CD4-positive, CD25-positive, alpha-beta regulatory T cell (primary cell): ENCODE results near the gene PEX11G. TPM values are rescaled to one million over a fixed set of nuclear protein-coding genes. Genes with fewer than 3 reads are reported as not detected.

Experiments
- ATAC-seq, 2 donors: fragments of 150-1000 bp; cut with Tn5 transposase; one replicate each; pipeline ENCODE4 v1.10.0; 2021; ENCODE audit warnings: low read depth in 2 of 2, moderate number of reproducible peaks in 2 of 2, moderate library complexity in 1 of 2
- DNase-seq, 3 donors: peaks; one replicate each; pipeline versions ENCODE4 v3.0.0 to v3.0.0-alpha.2; 2012 to 2022; ENCODE audit warnings: mixed read lengths in 1 of 3
- H3K27ac ChIP-seq: one replicate; pipeline ENCODE4 v1.7.0; 2013; ENCODE audit warnings: mild to moderate bottlenecking, low read length; ENCODE audit not compliant: insufficient read depth, poor library complexity, severe bottlenecking
- H3K27me3 ChIP-seq: one replicate; pipeline ENCODE4 v1.7.0; 2013; ENCODE audit warnings: low read length; ENCODE audit not compliant: control insufficient read depth, insufficient read depth
- H3K36me3 ChIP-seq: one replicate; pipeline ENCODE4 v1.7.0; 2013; ENCODE audit warnings: mild to moderate bottlenecking, low read length, moderate library complexity; ENCODE audit not compliant: control insufficient read depth, insufficient read depth
- H3K4me1 ChIP-seq: 2 replicates; pipeline ENCODE4 v1.7.0; 2013; ENCODE audit warnings: mild to moderate bottlenecking, low read length; ENCODE audit not compliant: insufficient read depth, control insufficient read depth, poor library complexity, severe bottlenecking
- H3K4me3 ChIP-seq: one replicate; pipeline ENCODE4 v1.7.0; 2013; ENCODE audit warnings: low read depth, mild to moderate bottlenecking, low read length, moderate library complexity
- H3K9me3 ChIP-seq, 2 experiments: 1 replicate in 1 of 2; 2 replicates in 1 of 2; pipeline ENCODE4 v1.7.0; 2013; ENCODE audit warnings: low read length in 2 of 2, mild to moderate bottlenecking in 1 of 2, moderate library complexity in 1 of 2; ENCODE audit not compliant: control insufficient read depth in 2 of 2
- H3K27ac Mint-ChIP-seq, 3 donors: one replicate each; pipeline ENCODE4 v1.8.0; 2020 to 2022; ENCODE audit warnings: mild to moderate bottlenecking in 3 of 3, mixed read lengths in 3 of 3, moderate library complexity in 2 of 3
- H3K27me3 Mint-ChIP-seq: one replicate; pipeline ENCODE4 v1.8.0; 2022; ENCODE audit warnings: mild to moderate bottlenecking, mixed read lengths
- H3K36me3 Mint-ChIP-seq: one replicate; pipeline ENCODE4 v1.8.0; 2020; ENCODE audit warnings: mixed read lengths
- H3K4me1 Mint-ChIP-seq, 4 donors: one replicate each; pipeline ENCODE4 v1.8.0; 2020 to 2022; ENCODE audit warnings: mixed read lengths in 4 of 4, mild to moderate bottlenecking in 1 of 4
- H3K4me3 Mint-ChIP-seq, 4 donors: one replicate each; pipeline ENCODE4 v1.8.0; 2020 to 2022; ENCODE audit warnings: mild to moderate bottlenecking in 4 of 4, mixed read lengths in 4 of 4, moderate library complexity in 3 of 4
- H3K9me3 Mint-ChIP-seq, 7 donors: one replicate each; pipeline ENCODE4 v1.8.0; 2020 to 2022; ENCODE audit warnings: mixed read lengths in 7 of 7, mild to moderate bottlenecking in 3 of 7, moderate library complexity in 2 of 7
- polyA plus RNA-seq, 4 donors: library from polyadenylated mRNA; unstranded; fragments of 300-500 nt; fragmentation: Illumina TruSeq; gene quantifications; one replicate each; pipeline ENCODE4 v1.2.3, GENCODE V29; 2021
- total RNA-seq: library from RNA; stranded (reverse); gene quantifications from one replicate; pipeline ENCODE4 v1.2.3, GENCODE V29; 2022

PEX11G gene
- total and polyA plus RNA-seq, 5 donors from 2014 or later, result 0.23 to 1.5 (median 0.76) TPM; not detected in 1

DNA sequence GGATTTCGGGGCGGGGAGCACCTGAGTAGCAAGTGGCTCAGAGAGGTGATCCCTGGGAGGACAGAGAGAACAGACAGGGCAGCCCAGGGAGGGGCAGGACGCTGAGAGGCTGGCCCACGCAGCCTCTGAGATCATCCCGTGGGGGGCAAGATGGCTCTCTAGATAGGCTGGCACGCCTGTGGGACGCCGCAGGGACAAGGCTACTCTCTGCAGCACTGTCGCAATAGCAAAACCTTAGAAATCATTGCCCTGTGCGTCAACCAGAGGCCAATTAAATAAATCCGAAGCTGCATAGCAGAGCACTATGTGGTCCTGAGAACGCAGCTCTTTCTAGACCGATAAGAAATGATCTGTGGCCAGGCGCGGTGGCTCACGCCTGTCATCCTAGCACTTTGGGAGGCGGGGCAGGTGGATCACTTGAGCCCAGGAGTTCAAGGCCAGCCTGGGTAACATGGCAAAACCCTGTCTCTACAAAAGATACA is 5.1 kb downstream of the PEX11G start:
- Mint-ChIP-seq H3K4me1 (peaks cover 0 to 11% (median 8%) of the 10 kb centered on the region in 4 donors), H3K27me3 (peaks cover 5% of the 10 kb centered on the region), H3K4me3 (peak overlapping the region in 3 of 4 donors; percentile 33 to 85 (median 80)), H3K36me3 (no peaks in the 10 kb centered on the region), H3K9me3 (no peaks in the 10 kb centered on the region), H3K27ac (peak overlapping the region; percentile 51 to 83 (median 75))
- DNase-seq (no peak), ATAC-seq (no peak)
- Histone ChIP-seq H3K27me3 (no peaks in the 10 kb centered on the region), H3K36me3 (no peaks in the 10 kb centered on the region), H3K9me3 (no peaks in the 10 kb centered on the region), H3K4me1 (peaks cover 6% of the 10 kb centered on the region), H3K27ac (no peak overlapping the region), H3K4me3 (no peak overlapping the region)

DNA sequence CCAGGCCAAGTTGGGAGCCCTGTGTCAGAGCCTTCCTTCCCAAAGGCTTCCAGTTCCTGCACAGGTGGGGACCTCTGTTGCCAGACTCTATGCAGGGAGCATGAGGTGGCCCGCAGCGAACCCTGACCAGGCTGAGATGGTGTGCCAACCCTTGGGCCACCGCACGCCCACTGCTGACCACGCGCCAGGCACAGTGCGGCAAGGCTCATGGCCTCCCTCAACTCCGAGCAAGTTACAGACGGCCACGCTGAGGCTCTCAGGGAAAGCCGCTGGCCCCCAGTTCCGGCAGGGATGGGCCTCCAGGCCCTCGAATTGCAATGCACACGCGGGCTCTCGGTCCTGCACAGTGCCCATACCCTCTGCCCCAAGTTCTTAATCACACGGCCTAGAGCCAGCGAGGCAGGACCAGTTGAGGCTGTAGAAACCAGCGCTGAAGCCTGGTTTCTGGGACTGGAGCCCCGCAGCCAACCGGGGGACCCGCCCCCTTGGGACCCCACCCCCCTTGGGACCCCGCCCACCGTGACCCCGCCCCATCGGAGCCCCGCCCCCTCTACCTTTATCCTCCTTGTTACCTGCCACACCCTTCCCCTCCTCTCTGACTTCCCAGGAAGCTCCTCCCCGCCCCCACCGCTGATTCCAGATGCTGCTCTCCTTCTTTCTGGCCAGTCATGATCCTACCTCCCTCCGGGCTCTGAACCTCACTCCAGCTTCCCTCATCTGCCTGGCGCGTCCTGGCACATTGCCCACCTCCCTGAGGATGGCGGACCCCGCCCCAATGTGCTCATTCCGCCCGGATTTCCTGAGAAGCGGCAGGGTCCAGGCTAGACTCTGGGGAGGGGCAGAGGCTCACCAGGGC is 6.0 kb downstream of the PEX11G start:
- Mint-ChIP-seq H3K9me3 (no peaks in the 10 kb centered on the region), H3K36me3 (no peaks in the 10 kb centered on the region), H3K4me1 (peaks cover 0 to 11% (median 8%) of the 10 kb centered on the region in 4 donors), H3K27ac (peak overlapping the region; percentile 51 to 88 (median 75)), H3K27me3 (peaks cover 5% of the 10 kb centered on the region), H3K4me3 (peak overlapping the region in 3 of 4 donors; percentile 52 to 85 (median 80))
- Histone ChIP-seq H3K27me3 (no peaks in the 10 kb centered on the region), H3K9me3 (no peaks in the 10 kb centered on the region), H3K27ac (no peak overlapping the region), H3K36me3 (no peaks in the 10 kb centered on the region), H3K4me1 (peaks cover 6% of the 10 kb centered on the region), H3K4me3 (no peak overlapping the region)
- DNase-seq, result no peak
- no peak for ATAC-seq

DNA sequence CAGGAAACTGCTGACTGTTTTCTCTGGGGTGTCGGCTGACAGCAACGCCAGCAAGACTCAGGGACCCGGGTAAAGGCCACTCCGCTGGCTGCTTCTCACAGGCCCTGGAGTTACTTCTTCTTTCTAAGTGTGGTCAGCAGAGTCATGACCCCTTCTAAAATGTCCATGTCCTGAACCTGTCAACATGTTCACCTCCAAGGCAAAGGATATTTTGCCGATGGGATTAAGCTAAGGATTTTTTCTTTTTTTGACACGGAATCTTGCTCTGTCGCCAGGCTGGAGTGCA is 7.9 kb downstream of the PEX11G start:
- Histone ChIP-seq H3K4me3 (no peak overlapping the region), H3K27me3 (no peaks in the 10 kb centered on the region), H3K9me3 (no peaks in the 10 kb centered on the region), H3K36me3 (no peaks in the 10 kb centered on the region), H3K4me1 (peaks cover 6% of the 10 kb centered on the region), H3K27ac (no peak overlapping the region)
- Mint-ChIP-seq H3K9me3 (no peaks in the 10 kb centered on the region), H3K4me3 (peak overlapping the region in 3 of 4 donors; percentile 10 to 38 (median 11)), H3K4me1 (peaks cover 0 to 11% (median 8%) of the 10 kb centered on the region in 4 donors), H3K27ac (peak overlapping the region in 1 of 3 donors; percentile 75), H3K27me3 (peaks cover 5% of the 10 kb centered on the region), H3K36me3 (no peaks in the 10 kb centered on the region)
- ATAC-seq (no peak), DNase-seq (no peak)

- Mint-ChIP-seq H3K27me3 (peaks cover 5% of the 10 kb centered on the region), H3K27ac (peak overlapping the region in 2 of 3 donors; percentile 75 to 76), H3K4me1 (peaks cover 0 to 11% (median 8%) of the 10 kb centered on the region in 4 donors), H3K9me3 (no peaks in the 10 kb centered on the region), H3K36me3 (no peaks in the 10 kb centered on the region), H3K4me3 (peak overlapping the region in 3 of 4 donors; percentile 10 to 79 (median 11))
- DNase-seq (no peak), ATAC-seq (no peak)
- no peak overlapping the region for H3K27ac ChIP-seq
- no peaks in the 10 kb centered on the region for H3K9me3 ChIP-seq
- peaks cover 6% of the 10 kb centered on the region for H3K4me1 ChIP-seq
- H3K4me3 ChIP-seq, result no peak overlapping the region
- no peaks in the 10 kb centered on the region for H3K27me3 ChIP-seq
- no peaks in the 10 kb centered on the region for H3K36me3 ChIP-seq
These were observed 8.4 kb downstream of the PEX11G start for GRCh38 chr19:7480222-7480969.

DNA sequence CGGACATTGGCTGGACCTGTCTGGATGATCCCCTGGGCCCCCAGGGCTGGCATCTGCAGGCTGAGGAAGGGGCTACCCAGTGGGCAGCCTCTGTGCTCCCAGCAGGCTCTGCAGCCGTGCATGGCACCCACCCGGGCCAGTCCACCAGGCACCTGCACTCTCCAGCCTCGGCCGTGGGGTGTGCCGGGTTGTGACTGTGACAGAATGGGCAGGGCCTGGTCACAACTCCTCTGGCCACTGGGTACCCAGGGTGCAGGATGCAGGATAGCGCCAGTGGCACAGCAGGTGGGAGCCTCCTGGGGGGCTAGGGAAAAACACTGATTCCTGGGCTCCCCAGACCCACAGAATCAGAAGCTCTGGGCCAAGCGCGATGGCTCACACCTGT is 10.0 kb downstream of the PEX11G start:
- Histone ChIP-seq H3K4me3 (no peak overlapping the region), H3K4me1 (peaks cover 6% of the 10 kb centered on the region), H3K9me3 (no peaks in the 10 kb centered on the region), H3K36me3 (no peaks in the 10 kb centered on the region), H3K27ac (no peak overlapping the region), H3K27me3 (no peaks in the 10 kb centered on the region)
- H3K4me1 Mint-ChIP-seq, result peaks cover 0 to 11% (median 8%) of the 10 kb centered on the region in 4 donors
- no peaks in the 10 kb centered on the region for H3K9me3 Mint-ChIP-seq
- no peaks in the 10 kb centered on the region for H3K36me3 Mint-ChIP-seq
- H3K27me3 Mint-ChIP-seq, result no peaks in the 10 kb centered on the region
- H3K4me3 Mint-ChIP-seq, result peak overlapping the region in 1 of 4 donors; percentile 27
- no peak overlapping the region for H3K27ac Mint-ChIP-seq
- ATAC-seq (no peak), DNase-seq (no peak)

- peak in 1 of 2 donors; percentile 5 for ATAC-seq
- DNase-seq, result no peak
These were observed 10.5 kb downstream of the PEX11G start for GRCh38 chr19:7478173-7478842.

GRCh38 chr19:7477758-7478157 is 11.1 kb downstream of the PEX11G start:
- Histone ChIP-seq H3K36me3 (no peaks in the 10 kb centered on the region), H3K4me3 (no peak overlapping the region), H3K9me3 (no peaks in the 10 kb centered on the region), H3K4me1 (no peaks in the 10 kb centered on the region), H3K27me3 (no peaks in the 10 kb centered on the region), H3K27ac (no peak overlapping the region)
- H3K9me3 Mint-ChIP-seq, result no peaks in the 10 kb centered on the region
- no peak for ATAC-seq
- peaks cover 0 to 4% (median 0%) of the 10 kb centered on the region in 4 donors for H3K4me1 Mint-ChIP-seq
- no peak for DNase-seq
- H3K27me3 Mint-ChIP-seq, result no peaks in the 10 kb centered on the region
- H3K27ac Mint-ChIP-seq, result no peak overlapping the region
- no peaks in the 10 kb centered on the region for H3K36me3 Mint-ChIP-seq
- H3K4me3 Mint-ChIP-seq, result peak overlapping the region in 1 of 4 donors; percentile 22

More at GRCh38 chr19:7478173-7478842, 10.5 kb downstream of the PEX11G start:
- Histone ChIP-seq H3K27ac (no peak overlapping the region), H3K36me3 (no peaks in the 10 kb centered on the region), H3K4me3 (no peak overlapping the region), H3K27me3 (no peaks in the 10 kb centered on the region), H3K9me3 (no peaks in the 10 kb centered on the region), H3K4me1 (peaks cover 2% of the 10 kb centered on the region)
- H3K36me3 Mint-ChIP-seq, result no peaks in the 10 kb centered on the region
- H3K4me3 Mint-ChIP-seq, result peak overlapping the region in 1 of 4 donors; percentile 21
- H3K9me3 Mint-ChIP-seq, result no peaks in the 10 kb centered on the region
- peaks cover 0 to 8% (median 3%) of the 10 kb centered on the region in 4 donors for H3K4me1 Mint-ChIP-seq
- H3K27ac Mint-ChIP-seq, result no peak overlapping the region
- no peaks in the 10 kb centered on the region for H3K27me3 Mint-ChIP-seq
